Measurements from ENCODE around the gene ATOSB.

The ATOSB gene

GRCh38 chr9:35112257-35113020 is 3.2 kb downstream of the ATOSB start:
- no peak for DNase-seq

DNA sequence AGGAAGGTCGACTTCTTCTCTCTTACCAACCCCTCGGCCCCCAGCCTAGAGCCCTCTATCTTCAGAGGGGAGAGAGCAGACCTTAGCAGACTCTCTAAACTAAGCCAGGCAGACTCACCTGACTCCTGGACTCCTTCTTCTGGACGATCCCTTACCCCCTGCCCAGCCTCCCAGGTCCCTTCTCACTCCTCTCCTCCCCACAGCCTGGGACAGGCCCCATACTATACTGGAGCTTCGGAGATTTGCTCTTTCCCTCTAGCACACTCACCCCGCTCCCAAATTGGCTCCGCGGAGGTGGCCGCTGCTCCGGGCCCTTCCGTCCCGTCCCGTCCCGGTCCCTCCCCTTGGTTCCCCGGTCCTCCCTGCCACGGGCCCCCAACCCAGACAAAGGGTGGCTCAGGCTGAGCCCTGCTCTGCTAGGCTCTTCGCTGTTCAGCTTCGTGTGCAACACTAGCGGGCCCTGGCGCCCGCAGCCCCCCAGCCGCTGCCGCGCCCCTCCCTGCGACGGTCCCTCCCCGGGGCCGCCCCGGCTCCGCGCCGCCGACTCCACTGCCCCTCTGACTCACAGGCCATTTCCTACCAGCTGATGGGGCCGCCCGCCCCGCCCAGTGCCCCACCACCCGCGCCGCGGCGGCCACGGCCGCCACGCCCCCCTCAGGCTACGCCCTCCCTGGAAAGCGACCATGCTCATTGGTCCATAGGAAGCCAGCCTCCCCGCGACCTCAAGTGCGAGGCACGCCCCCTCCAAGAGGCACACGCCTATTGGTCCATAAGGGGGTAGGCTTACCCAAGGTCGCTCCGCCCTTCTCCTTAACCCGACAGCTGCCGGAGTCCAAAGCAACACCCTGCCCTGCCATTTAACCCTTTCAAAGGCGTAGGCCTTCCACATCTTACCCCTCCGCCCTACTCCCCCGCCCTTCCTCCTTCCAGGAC is 4.4 kb downstream of the ATOSB start:
- peak; percentile 68 for DNase-seq

DNA sequence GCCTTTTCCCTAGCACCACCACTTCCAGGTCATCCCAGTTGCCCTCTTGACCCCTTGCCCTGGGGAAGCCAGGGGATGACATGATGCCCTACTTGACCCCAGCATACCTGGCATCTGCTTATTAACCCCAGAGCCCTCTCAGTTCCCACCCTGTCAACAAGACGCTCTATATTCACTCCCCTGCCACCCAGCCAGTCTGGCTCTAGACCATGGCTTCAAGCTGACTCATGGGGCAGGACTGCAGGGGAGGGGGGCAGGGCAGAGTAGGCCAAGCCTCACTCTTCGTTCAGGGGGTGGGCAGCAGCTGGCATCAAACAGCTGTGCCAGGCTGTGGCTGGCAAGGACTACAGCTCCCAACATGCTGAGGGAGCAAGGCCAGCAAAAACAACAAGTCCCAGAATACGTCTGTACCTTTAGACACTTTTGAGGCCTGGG is 5.3 kb downstream of the ATOSB start:
- no peak for DNase-seq

DNA sequence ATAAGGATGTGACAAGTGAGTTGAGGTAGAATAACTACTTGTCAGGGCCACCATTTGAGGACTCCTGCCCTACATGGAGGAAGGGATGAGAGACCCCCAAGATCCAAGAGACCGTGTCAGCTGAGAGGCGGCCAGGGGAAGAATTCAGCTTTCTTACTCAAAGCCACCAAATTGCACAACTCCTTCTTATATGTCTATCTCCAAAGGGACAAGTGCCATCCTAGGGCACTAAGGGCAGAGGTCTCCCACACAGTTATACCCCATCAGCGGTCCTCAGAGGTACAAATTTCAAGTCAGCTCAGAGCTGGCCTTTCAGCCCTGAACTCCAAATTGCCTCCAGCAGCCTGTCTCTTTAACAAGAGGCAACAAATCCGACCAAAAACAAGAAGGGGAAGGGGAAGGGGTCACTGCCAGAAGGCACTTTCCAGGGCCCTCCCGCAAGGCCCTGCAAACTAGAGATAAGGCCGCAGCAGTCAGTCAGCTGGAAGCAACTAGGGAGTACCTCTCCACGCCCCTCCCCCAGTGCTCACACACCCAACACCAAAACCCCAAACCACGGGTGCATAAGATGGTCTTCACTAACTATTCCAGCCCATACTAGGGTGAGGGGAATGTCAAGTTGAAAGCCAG is 6.6 kb downstream of the ATOSB start:
- no peak for DNase-seq

- no peak for DNase-seq
These were observed 7.2 kb downstream of the ATOSB start for GRCh38 chr9:35108461-35108860.

DNA sequence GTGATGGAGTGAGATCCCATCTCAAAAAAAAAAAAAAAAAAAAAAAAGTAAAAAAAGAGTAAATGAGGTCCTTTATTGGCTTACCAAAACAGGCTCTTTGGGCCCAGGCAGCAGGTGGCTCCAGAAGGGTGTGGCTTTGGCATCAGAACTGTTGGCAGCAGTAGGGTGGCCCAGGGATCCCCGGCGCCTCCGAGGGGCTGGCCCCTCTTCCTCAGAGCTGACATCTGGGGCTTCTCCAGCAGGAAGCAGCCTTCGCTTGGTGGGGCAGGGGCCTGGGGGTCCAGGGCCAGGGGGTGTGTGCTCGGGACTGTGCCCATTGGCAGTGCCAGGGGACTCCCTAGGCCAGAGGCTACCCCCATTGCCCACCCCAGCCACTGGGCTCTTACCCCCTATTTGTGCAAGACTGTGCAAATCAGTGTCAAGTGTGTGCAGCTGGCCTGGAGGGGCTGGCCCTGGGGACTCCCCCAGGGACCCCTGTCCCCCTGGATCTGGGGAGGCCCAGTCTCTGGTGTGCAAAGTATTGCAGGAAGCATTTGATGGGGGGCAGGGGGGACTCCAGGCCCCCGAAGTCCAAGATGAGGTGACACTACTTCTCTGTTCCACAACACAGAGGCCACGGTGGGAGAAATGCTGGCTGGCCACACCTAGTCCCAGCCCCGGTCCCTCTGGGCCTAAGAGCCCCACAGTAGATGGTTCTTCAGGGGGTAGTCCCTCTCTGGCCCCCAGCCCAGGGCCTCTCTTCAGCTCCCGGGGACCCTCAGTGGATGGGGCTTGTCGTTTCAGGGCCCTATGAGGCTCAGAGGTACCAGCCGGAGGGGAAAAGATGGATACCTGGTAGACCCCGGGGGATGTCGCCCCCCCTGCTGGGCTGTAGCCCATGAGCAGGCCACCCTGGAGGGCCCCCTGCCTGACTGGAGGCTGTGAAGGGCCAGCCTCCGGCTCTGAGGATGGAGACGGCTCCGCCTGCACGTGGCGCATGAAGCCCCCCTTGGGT is 8.1 kb downstream of the ATOSB start:
- DNase-seq, result no peak

- DNase-seq, result no peak
These were observed 9.3 kb downstream of the ATOSB start for GRCh38 chr9:35106343-35106730.

- no peak for DNase-seq
These were observed 9.9 kb downstream of the ATOSB start for GRCh38 chr9:35105571-35106342.

DNA sequence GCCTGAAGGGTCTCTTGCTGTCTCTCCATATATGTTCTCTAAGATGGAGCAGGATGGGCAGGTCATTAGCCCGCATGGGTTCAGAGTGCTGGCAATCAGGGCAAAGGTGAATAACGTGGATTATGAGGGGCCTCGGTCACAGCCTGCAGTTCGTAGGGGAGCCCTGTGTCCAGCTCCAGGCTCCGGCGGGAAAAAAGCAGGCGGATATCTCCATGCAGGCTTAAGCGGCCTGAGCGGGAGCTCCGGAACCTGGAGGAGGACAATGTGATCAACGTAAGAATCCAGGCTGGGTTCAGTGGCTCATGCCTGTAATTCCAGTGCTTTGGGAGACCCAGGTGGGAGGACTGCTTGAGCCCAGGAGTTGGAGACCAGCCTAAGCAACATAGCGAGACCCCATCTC is 10.5 kb downstream of the ATOSB start:
- DNase-seq, result no peak

DNA sequence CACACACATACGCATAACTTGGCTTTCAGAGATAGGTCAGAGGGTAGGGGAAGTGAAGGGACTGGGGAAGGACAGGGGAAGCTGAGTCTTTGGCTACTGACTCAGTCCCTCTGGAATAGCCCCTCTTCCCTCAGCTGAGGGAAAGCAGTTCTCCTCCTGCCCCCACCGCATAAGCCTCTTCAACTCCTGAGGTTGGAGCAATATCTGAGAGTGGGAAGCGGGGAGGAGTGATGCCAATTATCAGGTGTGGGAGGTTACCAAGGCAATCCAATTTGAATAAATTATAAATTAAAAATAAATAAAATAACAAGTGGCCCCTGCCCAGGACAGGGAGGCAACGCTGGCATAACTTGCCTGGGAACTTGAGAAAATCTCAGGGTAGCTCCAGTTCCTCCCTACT is 11.1 kb downstream of the ATOSB start:
- DNase-seq, result no peak

- DNase-seq, result no peak
These were observed 11.9 kb downstream of the ATOSB start for GRCh38 chr9:35103660-35104191.

- DNase-seq, result peak; percentile 43
These were observed 12.6 kb downstream of the ATOSB start, which contains the start of gene STOML2 for GRCh38 chr9:35102769-35103659. Gene STOML2 (minus strand): TSS chr9:35103131. CDS start chr9:35103094, 37 bp downstream.

DNA sequence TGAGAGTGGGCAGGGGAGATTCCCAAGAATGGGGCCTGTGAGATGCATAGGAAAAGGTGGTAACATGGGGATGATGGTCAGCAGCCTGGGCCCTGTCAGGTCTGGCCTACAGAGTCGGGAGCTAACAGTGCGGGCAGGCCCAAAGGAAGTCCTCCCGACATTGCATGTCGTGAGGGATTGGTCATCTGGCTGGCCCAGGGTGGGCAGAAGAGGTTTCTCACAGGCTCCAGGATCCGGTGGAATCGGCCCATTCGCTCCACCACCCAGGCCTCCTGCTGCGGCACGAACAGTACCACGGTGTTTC is 13.2 kb downstream of the ATOSB start:
- no peak for DNase-seq

- no peak for DNase-seq
These were observed 18.1 kb downstream of the ATOSB start for GRCh38 chr9:35097573-35097972.

- peak; percentile 38 for DNase-seq
These were observed 19.4 kb downstream of the ATOSB start, which contains the start of gene PIGO for GRCh38 chr9:35096035-35096849. Gene PIGO (minus strand): TSS chr9:35096591. CDS start chr9:35095565, 1,026 bp downstream.

GRCh38 chr9:35091536-35091935 is 24.1 kb downstream of the ATOSB start:
- no peak for DNase-seq

GRCh38 chr9:35089434-35089833 is 26.2 kb downstream of the ATOSB start:
- DNase-seq, result no peak

DNA sequence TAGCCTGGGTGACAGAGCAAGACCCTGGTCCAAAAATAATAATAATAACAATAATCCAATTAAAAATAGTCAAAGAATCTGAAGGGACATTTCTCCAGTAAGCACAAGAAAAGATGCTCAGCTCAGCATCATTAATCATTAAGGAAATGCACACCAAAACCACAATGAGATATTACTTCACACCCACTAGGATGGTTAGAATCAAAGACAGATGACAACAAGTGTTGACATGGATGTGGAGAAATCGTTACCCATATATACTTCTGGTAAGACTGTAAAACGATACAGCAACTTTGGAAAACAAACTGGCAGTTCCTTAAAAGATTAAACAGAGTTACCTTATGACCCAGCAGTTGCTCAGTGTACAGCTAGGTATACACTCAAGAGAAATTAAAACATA is 30.6 kb downstream of the ATOSB start:
- no peak for DNase-seq

Data from GOT3 (cell line).